Activated CD4-positive, alpha-beta T cell treated with anti-CD3 and anti-CD28 coated beads, Interleukin-2, amount 50 U/mL, for 4 hours (primary cell): ENCODE data around the gene SOX18.

ENCODE experiments used
- DNase-seq, 2 experiments: peaks; one replicate each; pipeline ENCODE4 v3.0.0-alpha.2; 2020

SOX18 gene

DNA sequence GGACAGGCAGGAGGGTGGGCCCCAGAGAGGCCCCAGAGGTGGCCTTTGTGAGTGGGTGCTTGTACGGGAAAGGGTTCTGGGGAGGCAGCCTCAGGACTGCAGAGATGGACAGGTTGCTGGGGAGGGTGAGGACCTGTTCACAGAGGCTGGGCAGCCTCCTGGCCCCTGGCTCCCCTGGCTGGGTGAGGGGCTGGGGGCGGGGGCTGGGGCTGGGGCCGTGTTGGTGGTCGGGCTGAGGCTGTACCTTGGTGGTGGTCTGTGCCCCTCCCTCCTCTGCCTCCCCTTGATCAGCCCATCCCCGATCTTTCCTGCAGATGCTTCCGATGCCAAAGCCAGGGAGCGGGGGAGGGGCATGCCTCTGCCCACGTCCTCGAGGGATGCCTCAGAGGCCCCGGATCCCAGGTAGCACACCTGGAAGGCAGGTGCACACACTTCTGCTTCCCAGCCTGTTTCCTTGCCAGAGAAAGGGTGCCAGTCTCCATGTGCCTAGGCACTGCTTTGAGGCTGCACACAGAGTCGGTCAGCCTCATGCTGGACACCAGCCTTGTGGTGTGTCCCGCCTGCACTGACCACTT lies 18.4 kb upstream of the SOX18 start:
- DNase-seq: no peak

DNA sequence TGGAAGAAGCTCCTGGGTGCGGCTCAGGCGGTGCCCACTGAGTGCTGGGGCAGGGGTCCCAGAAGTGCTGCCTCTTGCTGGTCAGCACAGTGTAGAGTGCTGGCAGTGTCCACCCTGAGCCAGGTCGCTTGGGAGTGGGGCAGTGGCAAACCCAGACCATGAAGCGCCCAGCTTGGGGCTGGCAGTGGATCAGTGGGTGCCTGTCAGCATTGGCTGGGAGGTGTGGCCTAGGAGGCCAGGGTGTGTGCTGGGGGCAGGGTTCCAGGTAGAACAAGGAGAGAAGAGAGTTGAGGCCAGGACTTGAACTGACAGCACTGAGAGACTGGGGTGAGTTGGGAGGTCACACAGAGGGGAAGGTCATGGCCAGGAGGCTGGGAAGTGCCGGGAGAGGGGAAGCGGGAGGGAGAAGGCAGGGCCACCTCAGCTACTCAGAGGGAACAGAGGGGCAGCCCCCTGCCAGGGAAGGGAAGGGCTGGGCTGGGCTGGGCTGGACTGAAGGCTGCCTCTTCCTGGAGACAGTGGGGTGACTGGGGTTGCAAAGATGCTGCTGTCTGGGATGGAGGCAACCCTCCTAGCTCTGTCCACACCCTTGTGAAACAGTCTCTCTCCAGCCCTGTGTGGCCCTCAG lies 17.7 kb upstream of the SOX18 start:
- no peak for DNase-seq

DNA sequence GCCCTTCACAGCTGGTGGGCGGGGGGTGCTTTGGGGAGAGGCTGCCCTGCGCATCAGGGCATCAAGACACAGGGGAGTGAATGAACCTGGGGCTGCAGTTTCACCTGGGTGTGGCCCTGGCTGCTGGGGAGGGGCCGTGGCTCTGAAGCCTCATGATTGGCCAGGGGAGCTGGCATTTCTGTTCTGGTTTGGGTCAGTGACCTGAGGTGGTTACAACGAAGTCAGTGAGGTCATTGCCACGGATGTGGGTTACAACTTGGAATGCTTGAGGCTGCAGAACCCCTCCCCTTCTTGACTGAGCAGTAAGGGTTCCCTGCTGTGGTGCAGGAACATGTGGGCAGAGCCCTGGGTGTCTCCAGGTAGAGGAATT lies 16.5 kb upstream of the SOX18 start:
- DNase-seq: no peak

DNA sequence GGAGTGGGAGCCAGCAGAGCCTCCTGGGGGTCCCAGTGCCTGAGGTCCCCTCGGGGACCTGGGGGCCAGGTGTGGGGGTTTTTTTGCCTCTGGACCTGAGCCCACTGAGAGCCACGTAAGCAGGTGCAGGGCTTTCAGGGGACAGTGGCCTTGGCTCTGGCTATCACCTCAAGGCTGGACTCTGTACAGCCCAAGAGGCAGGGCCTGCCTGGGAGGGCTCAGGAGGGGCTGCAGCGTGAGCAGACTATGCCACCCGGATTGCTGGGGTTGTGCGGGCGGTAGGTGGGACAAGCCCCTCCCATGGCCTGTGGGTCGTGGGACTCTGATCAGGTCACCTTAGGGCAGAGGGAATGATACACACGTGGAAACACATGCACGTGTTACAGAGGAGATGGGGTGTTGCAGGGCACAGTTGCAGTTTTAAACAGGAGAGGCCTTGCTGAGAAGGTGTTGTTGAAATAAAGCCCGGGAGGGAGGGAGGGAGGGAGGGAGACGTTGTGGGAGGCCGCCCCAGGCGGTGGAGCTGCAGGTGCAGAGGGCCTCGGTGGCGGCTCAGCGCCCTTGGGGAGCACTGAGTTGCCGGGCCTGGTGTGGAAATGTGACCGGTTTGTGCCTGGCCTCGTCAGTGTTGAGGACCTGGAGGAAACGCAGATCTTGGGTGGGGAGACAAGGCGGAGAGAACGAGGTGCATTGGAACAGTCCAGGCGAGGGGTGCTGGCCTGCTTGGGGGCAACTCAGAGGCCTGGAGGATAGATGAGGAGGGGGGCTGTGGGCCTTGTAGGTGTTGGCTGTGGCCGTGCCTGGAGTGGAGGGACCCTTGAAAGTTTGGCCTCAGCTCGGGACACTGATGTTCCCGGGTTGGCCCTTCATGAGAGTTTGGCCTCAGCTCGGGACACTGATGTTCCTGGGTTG lies 15.9 kb upstream of the SOX18 start:
- DNase-seq: no peak

DNA sequence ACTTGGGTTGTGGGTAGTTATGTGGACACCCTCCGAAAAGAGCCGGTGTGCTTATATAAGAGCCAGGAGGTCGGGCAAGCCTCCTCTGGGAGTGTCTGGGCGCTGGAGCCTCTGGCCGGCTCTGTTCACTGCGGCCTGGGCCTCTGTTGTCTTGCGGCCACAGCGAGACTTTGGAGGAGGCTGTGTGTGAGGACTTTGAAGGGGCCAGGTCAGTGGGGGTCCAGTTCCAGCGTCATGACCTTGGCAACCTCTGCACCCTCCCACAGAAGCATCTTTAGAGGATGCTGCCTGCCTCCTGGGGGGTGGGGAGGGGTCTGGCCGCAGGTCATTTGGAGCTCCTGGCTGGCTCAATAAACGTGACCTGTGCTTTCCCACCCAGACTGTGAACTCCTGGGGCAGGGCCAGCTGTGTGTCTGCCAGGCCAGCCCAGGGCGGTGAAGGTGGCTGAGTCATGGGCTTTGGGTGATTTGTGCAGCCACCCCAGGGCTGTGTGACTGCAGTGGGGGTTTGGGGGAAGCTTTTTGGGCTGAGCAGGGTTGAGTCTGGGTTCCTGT lies 14.8 kb upstream of the SOX18 start:
- DNase-seq: no peak

DNA sequence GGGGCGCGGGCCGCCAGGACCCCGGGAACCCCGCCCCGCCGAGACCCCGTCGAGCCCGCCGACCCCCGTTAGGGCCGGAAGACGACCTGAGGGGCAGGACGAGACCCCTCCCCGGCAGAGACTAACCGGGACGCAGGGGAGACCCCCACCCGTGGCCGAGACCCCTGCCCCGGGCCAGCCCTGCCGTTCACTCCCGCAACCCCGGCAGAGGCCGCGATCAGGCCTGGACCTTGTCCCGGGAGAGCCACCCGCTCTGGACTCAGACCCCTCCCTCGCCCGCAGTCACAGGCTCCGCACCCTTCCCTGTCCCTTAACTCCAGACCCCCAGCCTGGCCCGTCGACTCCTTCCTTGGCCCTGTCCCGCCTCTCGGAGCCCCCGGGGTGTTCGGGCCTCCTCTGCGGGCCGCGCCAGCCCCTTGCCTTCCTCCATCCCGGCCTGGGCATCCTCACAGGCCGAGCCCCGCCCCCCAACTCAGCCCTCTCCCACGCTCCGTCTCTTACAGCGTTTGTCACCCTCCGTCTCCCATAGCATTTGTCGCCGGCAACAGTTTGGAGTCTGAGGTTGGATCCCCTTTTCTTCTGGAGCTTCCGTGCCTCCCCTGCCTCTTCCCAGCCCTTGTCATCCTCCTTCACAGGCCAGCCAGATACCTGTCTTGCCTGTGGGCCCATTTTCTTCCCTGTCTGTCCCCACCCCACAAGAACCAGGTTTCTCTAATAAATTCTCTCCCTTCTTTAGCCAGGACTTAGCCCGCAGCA lies 14.1 kb upstream of the SOX18 start:
- DNase-seq: peak in 1 of 2 experiments; percentile 34

DNA sequence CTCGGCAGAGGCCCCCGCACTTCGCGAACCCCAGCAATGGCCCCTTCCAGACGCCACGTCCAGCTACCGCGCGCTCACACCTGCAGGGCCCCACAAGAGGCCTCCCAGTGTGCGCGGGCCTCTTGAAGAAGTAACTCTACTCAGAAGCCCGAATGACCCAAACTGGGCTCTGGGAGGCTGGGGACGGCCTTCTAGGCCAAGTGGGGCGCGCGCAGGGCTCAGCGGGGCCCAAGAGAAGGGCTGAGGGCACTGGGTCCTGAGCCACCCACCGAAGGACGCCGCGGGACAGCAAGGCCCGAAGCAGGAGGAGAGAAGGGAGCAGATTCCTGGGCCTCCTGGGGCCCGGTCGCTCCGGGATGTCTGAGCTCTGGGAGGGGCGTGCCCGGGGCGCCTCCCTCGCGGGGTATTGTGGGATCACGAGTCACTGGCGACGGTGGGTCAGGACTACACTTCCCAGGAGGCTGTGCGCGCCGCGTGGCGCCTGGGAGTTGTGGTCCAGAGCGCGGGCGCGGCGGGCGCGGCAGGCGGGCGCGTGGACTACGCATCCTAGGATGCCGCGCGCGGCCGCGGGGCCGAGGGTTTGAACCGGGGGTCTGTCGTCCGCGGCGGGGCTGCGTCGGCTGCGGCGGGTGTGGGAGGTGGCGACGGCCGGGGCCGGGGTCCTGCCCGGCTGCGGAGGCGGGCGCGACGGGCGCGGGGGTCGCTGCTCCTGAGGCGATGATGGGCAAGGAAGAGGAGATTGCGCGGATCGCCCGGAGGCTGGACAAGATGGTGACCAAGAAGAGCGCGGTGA lies 13.4 kb upstream of the SOX18 start, which contains the start of gene TCEA2:
TSS of gene TCEA2 (plus strand) at position 603 of the 793 bp plus-strand sequence. CDS start at position 718, 115 bp downstream.
- peak; percentile 94 to 95 for DNase-seq

DNA sequence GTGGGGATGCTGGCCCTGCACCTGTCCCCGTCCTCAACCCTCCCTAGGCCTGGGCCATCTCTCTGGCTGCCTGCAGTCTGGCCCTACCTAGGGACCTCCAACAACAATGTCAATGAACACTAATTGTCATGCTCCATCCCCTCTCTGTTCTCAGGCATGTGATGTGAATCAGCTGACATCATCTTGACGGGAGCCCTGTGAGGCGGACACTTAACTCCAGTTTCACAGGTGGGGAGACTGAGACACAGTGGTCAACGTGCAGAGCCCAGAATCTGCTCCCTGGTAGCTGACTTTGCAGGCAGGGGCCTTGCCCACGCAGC lies 12.8 kb upstream of the SOX18 start:
- no peak for DNase-seq

DNA sequence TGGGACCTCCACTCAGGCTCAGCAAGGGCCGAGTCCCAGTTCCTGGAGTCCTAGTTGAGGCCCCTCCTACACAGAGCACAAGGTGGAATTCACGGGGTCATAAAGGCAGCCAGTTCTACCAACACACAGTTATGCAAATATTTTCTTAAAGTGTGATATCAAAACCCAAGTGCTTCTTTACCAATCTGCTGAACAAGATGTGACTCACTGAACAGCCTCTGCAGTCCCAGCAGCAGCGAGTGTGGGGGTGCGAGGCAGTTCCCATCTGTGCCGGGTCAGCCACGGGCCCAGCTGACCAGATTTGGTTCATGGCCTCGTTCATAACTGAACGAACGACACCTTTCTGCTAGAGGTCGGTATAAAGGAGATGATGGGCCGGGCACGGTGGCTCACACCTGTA lies 9.1 kb upstream of the SOX18 start:
- no peak for DNase-seq

DNA sequence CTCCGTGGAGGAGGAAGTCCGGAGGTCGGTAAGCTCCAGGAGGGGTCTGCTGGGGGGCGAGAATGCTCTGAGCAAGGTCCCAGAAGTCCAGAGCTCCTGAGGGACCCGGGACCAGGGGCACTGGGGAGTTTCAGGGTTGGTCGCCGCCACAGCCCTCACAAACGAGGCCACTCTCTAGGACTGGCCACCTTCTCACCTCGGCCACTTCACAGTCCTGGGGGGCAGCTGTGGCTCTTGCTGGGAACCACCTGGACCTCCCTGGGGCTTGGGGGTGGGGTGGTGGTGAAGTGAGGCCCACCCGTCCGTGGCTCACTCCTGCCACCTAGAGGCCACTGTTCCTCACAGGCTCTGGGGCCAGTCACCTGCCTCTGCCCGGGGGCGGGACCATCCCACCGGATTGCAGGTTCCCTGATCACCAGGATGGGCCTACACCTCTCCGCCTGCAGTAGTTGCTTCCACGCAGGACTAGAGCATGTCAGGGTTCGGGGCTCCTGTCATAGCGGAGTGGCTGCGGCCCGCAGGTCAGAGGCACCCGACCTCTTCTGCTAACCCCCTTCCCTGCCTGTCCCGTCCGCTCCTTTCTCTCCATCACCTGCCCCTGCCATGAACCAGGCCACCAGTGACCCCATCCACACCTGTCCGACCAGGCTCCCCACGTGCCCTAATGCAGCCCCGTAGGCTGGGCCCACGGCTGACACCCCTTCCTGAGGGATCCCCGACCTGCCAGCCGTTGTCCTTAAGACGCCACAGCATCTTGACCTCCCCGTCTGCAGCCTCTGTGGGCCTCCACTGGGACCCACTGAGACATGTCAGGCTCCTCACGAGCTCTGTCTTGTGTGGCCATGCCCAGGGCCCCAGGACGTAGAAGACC lies 8.4 kb upstream of the SOX18 start:
- peak; percentile 81 to 83 for DNase-seq

DNA sequence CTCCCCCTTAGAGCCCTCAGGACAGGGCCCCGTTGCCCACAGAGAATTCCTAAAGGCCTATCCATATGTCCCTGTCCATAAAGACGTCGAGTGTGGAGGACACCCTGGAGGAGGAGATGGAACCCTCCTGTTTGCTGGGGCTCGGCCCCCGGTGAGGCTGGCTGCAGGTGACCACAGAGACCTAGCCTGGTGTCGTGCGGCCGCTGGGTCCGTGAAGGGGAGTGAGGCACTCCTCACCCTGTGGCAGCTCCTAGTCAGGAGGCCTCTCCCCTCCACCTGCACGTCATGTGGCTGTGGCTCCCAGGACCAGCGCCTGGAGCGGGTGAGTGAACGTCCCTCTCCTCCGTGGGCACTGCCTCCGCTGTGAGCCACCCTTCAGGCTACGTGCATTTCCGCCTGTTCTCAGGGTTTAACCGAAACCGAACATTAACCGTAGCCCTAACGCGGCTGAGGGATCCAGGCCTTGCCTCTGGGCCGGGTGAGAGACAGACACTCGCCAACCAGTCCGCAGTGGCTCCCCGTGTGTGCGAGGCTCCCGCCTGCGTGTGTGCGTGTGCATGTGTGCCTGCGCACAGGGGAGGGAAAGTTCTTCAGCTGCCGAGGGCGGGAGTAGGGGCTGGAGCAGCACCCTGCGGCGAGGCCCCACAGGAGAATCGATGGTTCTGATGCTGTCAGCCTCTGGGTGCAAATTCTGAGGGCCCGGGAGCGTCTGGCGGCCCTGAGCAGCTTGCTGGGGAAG lies 7.6 kb upstream of the SOX18 start:
- DNase-seq: no peak

DNA sequence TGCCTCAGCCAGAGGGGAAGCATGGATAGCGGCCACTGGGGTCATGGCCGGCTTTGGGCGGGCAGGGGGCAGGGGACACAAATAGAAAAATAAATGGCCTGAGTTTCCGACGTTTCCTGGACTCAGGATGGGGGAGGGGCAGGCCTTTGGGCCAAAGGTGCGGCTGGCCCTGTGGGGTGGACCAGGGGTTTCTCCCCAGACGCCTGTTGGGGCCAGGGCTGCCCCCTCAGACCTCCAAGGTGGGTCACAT lies 7.1 kb upstream of the SOX18 start:
- DNase-seq: no peak

DNA sequence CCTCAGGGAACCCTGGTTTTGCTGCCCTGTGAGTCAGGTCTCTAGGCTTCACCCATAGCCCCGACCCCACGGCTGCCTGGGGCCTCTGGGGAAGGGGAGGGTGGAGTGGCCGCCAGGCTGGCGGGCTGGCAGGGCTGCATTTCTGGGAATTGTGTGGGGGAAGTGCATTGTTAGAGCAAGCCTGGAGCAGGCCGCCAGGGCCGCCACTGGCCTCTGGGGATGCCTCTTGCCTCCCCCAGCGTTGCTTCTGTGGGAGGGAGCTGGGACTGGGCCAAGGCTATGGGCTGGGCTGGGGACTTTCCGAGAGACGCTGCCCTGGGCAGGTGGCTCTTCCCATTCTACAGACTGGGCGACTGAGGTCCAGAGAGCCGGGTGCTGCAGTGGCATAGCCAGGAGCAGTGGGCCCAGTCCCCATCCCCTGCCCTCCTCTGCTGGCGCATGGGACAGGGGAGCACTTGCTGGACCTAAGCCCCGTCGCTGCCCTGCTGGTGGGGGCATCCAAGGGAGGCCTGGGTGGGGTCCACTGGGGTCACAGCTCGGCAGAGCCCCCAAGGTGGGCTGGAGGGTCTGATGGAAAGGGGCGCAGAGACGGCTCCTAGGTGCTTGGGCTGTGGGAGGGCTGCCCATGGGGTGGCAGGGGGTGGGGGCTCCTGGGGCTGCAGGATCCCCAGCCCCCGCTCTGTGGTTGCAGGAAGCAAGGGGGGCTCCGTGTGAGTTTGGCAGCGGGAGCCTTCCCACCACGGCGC lies 6.6 kb upstream of the SOX18 start:
- DNase-seq: no peak

DNA sequence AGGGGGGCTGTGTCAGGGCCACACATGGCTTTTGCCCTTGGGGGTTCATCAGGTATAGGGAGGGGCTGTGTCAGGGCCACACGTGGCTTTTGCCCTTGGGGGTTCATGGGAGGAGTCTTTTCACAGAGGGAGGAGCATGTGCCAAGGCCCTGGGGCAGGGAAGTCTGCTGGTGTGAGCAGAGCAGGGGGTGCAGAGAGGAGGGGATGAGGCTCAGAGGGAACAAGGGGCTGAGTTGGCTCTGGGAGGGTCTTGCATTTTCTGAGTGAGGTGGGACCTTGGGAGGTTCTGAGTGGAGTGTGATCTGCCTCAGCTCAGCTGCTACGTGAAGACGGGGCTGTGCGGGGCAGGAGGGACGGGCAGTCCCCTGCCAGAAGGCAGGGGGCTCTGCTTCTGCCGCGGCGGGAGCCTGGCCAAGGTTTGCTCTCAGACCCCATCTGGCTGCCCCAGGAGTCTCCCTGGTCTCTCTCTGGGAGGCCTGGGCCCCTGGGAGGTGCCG lies 6.0 kb upstream of the SOX18 start:
- DNase-seq: no peak

DNA sequence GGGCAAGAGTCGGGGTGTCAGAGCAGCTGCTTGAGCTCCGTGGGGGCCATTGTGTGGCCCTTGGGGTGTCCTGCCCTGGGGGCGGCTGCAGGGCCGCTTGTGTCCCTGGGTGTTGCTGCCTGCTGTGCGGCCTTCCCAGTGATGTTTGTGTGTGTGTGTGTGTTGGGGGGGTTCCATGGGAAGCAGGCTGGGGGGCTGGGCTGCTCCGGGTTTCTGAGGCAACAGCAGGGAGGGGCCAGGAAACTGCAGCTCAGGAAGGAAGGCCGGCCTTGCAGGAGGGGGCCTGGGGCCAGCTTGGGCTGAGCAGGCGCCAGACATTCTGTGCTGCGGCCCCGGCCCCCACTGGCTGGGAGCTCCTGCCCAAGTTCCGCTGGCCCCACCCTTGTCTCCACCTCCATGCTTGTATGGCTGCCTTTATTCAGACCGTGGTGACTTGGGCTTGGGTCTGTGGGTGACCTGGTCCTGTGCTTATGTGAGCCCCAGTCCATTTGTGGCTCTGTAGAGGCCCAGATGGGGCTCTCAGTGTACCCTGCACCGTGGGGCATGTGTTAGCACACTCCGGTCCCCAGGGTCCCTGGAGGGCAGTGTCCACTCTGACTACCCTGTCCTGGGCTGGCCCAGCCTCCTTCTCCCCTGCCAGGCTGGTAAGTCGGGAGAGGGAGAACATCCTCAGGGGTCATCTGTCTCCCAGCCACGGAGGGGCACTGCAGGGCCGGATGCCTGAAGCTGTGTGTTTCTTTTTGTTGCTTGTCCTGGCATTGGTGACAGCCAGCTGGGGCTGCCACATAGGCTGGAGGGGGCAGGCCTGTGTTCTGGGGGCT lies 4.6 kb upstream of the SOX18 start:
- no peak for DNase-seq

DNA sequence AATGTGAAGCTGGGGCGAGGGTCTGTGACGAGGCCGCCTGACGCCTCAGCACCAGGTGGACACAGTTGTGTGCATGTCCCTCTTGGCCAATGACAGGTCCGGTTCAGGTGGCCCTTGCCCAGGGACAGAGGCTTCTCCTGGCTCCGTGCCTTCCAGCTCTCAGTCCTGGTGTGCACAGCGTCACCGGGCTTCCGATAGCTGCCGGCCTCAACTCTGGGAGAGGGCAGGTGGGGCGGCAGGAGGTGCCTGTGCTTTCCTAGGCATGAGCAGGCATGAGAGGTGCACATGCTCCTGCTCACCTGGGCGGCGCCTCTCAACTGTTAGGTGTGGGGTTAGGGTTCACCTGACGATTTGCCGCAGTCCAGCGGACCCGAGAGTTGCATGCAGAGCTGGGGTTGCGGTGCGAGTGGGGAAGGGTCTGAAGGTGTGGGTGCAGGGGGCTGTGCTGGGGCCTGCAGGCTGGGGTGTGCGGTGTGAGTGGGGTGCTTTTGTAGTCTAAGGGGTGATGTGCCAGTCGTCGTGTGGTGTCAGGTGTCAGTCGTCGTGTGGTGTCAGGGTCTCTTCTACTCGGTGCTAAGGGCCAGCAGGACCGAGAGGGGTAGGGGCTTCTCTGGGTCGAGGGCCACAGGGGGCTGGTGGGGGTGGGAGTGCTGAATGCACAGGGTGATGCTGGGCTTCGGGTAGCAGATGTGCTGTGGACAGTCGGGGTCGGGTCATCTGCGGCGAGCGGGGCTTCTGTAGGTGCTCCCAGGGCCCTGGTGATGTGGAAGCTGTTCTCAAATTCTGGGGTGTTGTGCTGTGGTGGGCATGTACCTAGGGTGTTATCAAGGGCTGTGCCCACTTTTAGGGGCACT lies 3.8 kb upstream of the SOX18 start:
- no peak for DNase-seq

DNA sequence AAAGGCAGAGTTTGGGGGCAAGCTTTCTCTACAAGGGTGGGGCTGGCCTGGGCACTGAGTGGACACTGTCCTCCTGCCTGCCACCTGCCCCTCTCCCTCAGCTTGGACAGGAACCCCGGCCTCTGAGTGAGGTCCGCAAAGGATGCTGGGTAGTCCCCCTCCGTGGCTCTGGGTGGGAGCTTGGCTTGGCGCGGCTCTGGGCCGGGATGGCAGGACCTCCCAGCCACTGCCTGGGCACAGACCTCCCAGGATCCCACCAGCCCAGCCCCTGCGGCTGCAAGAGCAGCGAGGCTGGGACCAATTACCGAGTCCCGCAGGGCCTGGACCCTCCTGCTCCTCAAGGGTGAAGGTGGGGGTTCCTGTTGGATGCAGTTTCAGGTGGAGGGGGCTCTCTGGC lies 2.9 kb upstream of the SOX18 start:
- DNase-seq: no peak
